ENCODE results near the gene PIBF1.
"Not testable (repeated sequence)": the region's sequence is repeated elsewhere in the genome, so short reads cannot be mapped to it uniquely, and the experiment has no call there.

PIBF1 gene

GRCh38 chr13:73034901-73035300 lies 253.0 kb downstream of the PIBF1 start:
- no peak for DNase-seq

DNA sequence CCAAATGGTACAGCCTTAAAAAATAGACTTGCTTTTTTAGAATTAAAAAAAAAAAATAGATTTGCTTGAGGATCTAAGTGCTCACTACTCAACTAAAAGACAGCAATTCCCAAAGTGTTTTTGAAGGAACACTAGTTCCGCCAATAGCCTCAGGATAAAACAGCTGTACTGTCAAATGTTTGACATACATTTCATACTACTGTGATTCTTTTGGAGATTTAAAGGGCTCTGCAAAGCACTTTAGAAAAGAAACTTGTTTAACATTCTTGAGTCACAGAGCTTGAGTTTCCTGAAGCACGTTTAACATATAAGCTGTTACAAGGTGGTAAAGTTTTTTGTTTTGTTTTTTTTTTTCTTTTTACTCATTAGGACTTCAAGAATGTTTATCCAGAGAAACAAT lies 253.7 kb downstream of the PIBF1 start:
- DNase-seq, result no peak

DNA sequence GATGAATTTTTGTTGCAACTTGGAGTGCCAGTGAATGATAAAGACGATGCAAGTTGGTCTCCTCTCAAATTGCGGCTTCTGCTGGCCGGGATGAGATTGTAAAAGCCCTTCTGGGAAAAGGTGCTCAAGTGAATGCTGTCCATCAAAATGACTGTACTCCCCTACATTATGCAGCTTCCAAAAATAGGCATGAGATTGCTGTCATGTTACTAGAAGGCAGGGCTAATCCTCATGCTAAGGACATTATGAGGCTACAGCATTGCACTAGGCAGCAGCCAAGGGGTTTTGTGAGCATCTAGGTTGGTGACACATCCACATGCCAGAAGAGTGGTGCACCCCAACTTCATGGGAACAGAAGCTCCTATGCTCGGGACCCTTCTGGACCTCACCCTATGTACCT lies 254.6 kb downstream of the PIBF1 start:
- DNase-seq, result no peak

GRCh38 chr13:73038064-73038463 lies 256.1 kb downstream of the PIBF1 start:
- no peak for DNase-seq

DNA sequence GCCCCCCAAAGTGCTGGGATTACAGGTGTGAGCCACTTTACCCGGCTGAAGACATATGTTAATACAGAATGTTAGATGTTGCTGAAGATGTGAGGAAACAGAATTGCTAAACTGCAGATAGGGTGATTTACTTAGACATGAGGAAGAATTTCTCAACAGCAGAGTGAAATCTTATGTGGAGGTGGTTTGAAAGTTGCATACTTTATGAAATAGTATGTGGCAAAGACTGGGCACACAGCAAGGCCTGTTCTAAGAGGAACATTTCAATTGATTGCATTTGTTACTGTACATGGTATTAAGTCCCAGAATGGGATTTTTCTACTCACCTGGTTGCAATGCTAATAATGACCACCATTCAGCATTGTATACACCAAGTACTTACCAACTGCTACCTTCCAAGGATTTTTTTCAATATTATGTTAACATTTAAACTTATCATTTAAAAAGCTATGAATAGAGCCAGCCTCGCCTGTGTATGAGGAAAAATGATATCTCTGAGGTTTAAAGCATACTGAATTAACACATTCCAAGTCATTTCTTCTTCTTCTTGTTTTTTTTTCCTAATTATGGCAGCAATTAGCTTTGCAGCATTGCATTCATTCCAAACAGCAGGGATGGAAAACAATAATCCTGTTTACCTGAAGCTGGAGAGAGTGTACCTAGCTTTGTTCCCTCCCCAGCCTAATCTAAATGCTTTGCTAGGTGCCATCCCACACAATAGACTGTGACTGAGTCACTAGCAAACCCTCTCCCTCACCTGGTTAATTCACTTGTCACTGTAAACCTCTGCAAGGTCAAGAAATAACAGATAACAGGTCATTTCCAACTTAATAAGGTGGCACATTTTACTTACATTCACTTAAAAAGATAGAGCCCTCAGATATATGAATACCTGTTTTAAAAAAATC lies 257.5 kb downstream of the PIBF1 start:
- no peak for DNase-seq

DNA sequence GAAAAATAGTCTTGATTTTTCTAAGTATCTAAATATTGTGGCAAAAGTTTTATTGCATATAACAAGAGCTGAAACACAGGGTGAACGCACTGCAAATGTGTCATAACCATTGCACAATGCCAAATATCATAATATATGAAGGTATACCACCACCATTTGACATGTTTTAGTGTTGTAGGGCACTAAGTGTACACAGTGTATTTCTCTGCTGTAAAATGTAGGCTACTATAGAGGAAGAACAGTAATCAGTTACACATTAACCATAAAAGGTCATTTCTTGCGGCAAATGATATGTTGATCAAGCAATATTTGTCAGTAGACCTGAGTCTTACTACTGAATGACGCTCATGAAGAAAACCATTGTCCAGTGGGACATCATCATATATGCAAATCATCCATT lies 258.6 kb downstream of the PIBF1 start:
- no peak for DNase-seq

GRCh38 chr13:73040968-73041596 lies 259.1 kb downstream of the PIBF1 start:
- DNase-seq, result no peak

DNA sequence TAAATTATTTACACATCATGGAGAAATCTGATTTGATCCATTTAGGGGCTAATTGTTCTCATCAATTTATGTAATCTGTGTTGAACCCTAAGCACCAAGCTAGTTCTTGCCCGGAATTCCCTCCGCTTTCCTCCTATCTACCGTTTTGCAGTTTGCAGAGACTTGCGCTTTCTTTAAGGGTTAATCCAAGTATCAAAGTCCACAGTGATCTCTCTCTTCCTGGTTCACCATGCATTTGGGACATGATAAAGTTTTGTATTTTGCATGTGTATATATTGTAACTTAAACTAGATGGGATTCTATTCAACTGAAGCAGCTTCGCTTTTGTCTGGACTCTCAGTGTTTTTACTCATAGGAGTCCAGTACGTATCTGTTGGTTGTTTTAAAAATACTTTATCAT lies 263.1 kb downstream of the PIBF1 start:
- no peak for DNase-seq

DNA sequence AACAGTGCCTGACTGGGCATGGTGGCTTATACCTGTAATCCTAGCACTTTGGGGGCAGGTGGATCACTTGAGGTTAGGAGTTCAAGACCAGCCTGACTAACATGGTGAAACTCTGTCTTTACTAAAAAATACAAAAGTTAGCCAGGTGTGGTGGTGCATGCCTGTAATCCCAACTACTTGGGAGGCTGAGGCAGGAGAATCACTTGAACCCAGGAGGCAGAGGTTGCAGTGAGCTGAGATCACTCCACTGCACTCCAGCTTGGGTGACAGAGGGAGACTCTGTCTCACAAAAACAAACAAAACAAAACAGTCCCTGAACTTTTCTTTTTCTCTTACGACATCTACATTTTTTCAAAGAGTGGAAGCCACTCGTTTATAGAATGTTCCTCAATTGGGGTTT lies 266.7 kb downstream of the PIBF1 start:
- not testable (repeated sequence) for DNase-seq

- no peak for DNase-seq
These were observed 272.8 kb downstream of the PIBF1 start for GRCh38 chr13:73054712-73055111.

- no peak for DNase-seq
These were observed 274.1 kb downstream of the PIBF1 start for GRCh38 chr13:73055813-73056564.

DNA sequence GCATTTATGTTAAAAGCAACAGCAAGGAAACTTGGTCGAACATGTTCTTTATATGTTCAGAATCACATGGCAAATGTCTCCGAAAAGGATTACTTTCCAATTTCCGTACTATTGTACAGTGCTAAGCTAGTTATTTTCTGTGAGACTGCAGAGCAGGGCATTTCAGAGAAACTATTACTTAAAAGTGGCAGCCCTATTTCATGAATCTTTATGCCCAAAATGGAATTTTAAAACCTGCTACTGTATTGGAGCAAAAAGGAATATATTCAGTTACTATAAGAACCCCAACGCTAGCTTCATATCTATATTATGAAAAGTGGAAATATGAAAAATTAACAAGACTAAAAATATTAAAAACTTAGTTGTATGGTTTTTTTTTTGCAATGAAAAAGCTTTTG lies 274.6 kb downstream of the PIBF1 start:
- no peak for DNase-seq

DNA sequence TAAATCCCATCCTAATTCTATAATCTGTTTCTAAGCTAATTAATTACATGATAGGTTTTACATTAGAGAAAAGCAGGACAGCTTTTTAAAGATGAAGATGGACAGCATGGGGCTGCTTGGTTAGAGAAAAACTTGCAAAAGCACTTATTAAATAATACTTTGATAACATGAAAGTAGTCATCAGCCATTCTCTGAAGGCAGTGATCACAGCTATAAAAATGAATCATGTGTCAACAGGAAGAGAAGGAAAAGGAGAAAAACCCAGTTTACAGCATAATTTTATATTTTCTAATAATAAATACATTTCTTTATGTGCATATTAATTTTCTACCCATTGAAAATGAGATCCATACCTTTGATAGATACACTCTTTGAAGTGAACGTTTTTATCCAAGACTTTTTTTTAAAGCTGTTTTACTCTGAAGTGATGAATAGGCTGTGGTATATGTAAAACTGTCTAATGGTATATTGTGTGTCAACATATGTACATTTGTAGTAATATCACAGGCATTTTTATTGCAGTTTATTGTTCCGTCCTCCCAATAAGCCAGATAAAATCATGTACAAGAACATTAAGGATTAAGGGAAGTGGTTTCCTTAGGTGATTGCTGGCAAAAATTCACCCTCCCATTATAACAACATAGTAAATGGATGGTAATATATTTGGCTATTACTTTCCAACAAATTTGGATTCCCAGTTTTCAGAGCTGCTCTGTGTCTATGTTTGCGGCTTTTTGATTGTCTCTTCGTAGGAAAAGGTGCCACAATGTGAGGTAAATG lies 275.5 kb downstream of the PIBF1 start:
- no peak for DNase-seq

GRCh38 chr13:73058064-73058313 lies 276.1 kb downstream of the PIBF1 start:
- DNase-seq, result no peak

GRCh38 chr13:73058432-73058735 lies 276.5 kb downstream of the PIBF1 start:
- DNase-seq, result no peak

DNA sequence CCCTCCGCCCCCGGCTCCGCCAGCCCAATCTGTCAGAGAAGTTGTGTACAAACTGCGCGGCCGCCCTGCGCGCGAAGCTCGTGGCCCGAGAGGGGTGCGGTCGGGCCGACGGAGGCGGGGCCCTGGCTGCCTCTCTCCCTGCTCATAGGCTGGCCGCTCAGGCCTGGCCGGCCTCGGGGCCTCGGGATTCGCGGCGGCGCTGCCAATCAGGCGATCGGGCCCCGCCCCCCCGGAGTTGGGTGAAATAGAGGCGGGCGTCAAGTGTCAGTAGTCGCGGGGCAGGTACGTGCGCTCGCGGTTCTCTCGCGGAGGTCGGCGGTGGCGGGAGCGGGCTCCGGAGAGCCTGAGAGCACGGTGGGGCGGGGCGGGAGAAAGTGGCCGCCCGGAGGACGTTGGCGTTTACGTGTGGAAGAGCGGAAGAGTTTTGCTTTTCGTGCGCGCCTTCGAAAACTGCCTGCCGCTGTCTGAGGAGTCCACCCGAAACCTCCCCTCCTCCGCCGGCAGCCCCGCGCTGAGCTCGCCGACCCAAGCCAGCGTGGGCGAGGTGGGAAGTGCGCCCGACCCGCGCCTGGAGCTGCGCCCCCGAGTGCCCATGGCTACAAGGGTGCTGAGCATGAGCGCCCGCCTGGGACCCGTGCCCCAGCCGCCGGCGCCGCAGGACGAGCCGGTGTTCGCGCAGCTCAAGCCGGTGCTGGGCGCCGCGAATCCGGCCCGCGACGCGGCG lies 277.0 kb downstream of the PIBF1 start, which contains the start of gene KLF5:
TSS of gene KLF5 (plus strand) at position 270 of the 724 bp plus-strand sequence. CDS start at position 593, 323 bp downstream.
- DNase-seq, result peak; percentile 97

GRCh38 chr13:73059460-73060250 lies 277.7 kb downstream of the PIBF1 start:
- DNase-seq, result peak; percentile 46

- no peak for DNase-seq
These were observed 278.6 kb downstream of the PIBF1 start for GRCh38 chr13:73060251-73061160.

DNA sequence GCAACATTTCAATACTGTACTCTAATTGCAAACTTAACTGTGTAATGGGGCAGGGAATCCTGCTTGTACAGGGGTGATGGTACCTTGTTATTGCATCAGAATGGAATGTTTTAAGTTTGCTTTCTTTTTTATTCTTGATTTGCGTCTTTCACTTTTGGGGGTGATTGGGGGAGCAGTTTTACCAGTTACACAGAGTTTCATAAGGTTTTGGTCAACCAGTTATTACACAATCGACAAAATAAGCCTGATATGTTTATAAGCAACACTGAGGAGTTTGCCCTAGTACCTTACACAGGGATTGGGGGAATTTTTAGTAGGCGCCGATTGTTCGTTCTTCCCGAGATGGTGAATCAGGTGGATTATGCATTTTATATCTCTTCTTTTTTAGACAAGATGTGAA lies 279.5 kb downstream of the PIBF1 start:
- DNase-seq, result no peak

- DNase-seq, result no peak
These were observed 279.9 kb downstream of the PIBF1 start for GRCh38 chr13:73061876-73062275.

- DNase-seq, result no peak
These were observed 280.5 kb downstream of the PIBF1 start for GRCh38 chr13:73062468-73062867.

Data from activated naive CD4-positive, alpha-beta T cell treated with Interleukin-2 at 50 U/mL for 16 hours (primary cell).